HepG2 (cell line): ENCODE data around the gene SERPIND1. TPM values are rescaled to one million over a fixed set of nuclear protein-coding genes. Genes with fewer than 3 reads are reported as not detected.
A peak's percentile ranks its signal among the peaks of the same experiment; 100 is the strongest.

Experiments used
- ASH2L ChIP-seq: fragments of 300-600, 200-600 bp; sonication (generic); IDR thresholded peaks from 2 replicates; pipeline ENCODE4 v1.7.0; 2017; ENCODE audit warnings: low read depth, mild to moderate bottlenecking, moderate library complexity, mixed read lengths, low read length; ENCODE audit not compliant: insufficient read length
- HNRNPH1 ChIP-seq: fragments of 200-400 bp; formaldehyde crosslinking; optimal IDR thresholded peaks from 2 replicates; pipeline ENCODE3; 2017; ENCODE audit warnings: mild to moderate bottlenecking, low read depth, low read length
- HOMEZ ChIP-seq: IDR thresholded peaks from 2 replicates; pipeline ENCODE4 v1.6.1; 2016; ENCODE audit warnings: low read depth
- JDP2 ChIP-seq: sonication (generic); formaldehyde crosslinking; IDR thresholded peaks from 2 replicates; pipeline ENCODE4 v1.8.1; 2022; ENCODE audit warnings: missing genetic modification reagents, borderline replicate concordance
- KDM4B ChIP-seq: sonication (generic); formaldehyde crosslinking; IDR thresholded peaks from 2 replicates; pipeline ENCODE4 v1.4.0; 2020; ENCODE audit warnings: missing genetic modification reagents
- NR3C1 ChIP-seq: sonication (generic); formaldehyde crosslinking; IDR thresholded peaks from 2 replicates; pipeline ENCODE4 v1.4.0; 2020; ENCODE audit warnings: missing genetic modification reagents
- PAX8 ChIP-seq: sonication (generic); formaldehyde crosslinking; IDR thresholded peaks from 2 replicates; pipeline ENCODE4 v1.8.0; 2022; ENCODE audit warnings: mild to moderate bottlenecking, missing genetic modification reagents, borderline replicate concordance
- SP2 ChIP-seq: sonication (generic); formaldehyde crosslinking; IDR thresholded peaks from 2 replicates; pipeline ENCODE4 v1.5.1; 2020; ENCODE audit warnings: mild to moderate bottlenecking, missing genetic modification reagents
- SRSF1 ChIP-seq: fragments of 200-400 bp; formaldehyde crosslinking; optimal IDR thresholded peaks from 2 replicates; pipeline ENCODE3; 2017; ENCODE audit warnings: mild to moderate bottlenecking, low read depth, low read length, moderate library complexity
- THRA ChIP-seq: sonication (generic); formaldehyde crosslinking; IDR thresholded peaks from 2 replicates; pipeline ENCODE4 v1.4.0; 2020; ENCODE audit warnings: missing genetic modification reagents, borderline replicate concordance
- TRAFD1 ChIP-seq: sonication (generic); formaldehyde crosslinking; IDR thresholded peaks from 2 replicates; pipeline ENCODE4 v1.5.1; 2020; ENCODE audit warnings: missing genetic modification reagents, mild to moderate bottlenecking, borderline replicate concordance
- ZNF224 ChIP-seq: sonication (generic); formaldehyde crosslinking; IDR thresholded peaks from 2 replicates; pipeline ENCODE4 v1.5.0; 2020; ENCODE audit warnings: mild to moderate bottlenecking, missing genetic modification reagents
- ZNF570 ChIP-seq: sonication (generic); formaldehyde crosslinking; IDR thresholded peaks from 2 replicates; pipeline ENCODE4 v1.4.0; 2020; ENCODE audit warnings: mild to moderate bottlenecking, missing genetic modification reagents, borderline replicate concordance
- polyA plus RNA-seq, 8 experiments: library from polyadenylated mRNA; depleted of rRNA in 3 of 8; stranded (reverse) in 7 of 8; unstranded in 1 of 8; fragments of >200 nt; fragmentation: Illumina TruSeq in 4 of 8; extraction: Trizol in 4 of 8; gene quantifications; 2 replicates each; pipeline versions ENCODE4 v1.2.1 to v1.2.3, GENCODE V29; 2011 to 2016; ENCODE audit warnings: low read depth in 4 of 8, missing spikeins in 1 of 8, mixed read lengths in 1 of 8; ENCODE audit not compliant: insufficient read depth in 1 of 8
- total RNA-seq, 5 experiments: library from RNA; depleted of rRNA; stranded (reverse); fragments of >200 nt; fragmentation: Illumina TruSeq; extraction: Trizol; gene quantifications; 2 replicates each; pipeline ENCODE4 v1.2.3, GENCODE V29; 2016; ENCODE audit warnings: low read depth in 1 of 5
- TF ChIP-seq, protein P1 (sequence below): sonication (generic); formaldehyde crosslinking; IDR thresholded peaks from 2 replicates; pipeline ENCODE4 v1.4.0; 2020; ENCODE audit warnings: missing genetic modification reagents
- TF ChIP-seq, protein P2 (sequence below): sonication (generic); formaldehyde crosslinking; conservative IDR thresholded peaks from 2 replicates; pipeline ENCODE4 v1.4.0; 2020; ENCODE audit warnings: mild to moderate bottlenecking, missing genetic modification reagents, moderate library complexity
- TF ChIP-seq, protein P3 (sequence below): sonication (generic); formaldehyde crosslinking; IDR thresholded peaks from 2 replicates; pipeline ENCODE4 v1.4.0; 2020; ENCODE audit warnings: mild to moderate bottlenecking, missing genetic modification reagents

The SERPIND1 gene
- total and polyA plus RNA-seq, 2 of the 13 experiments (the other 11 are each of a cell fraction or from before 2014, with no cell fraction given), result 111 to 350 TPM

DNA sequence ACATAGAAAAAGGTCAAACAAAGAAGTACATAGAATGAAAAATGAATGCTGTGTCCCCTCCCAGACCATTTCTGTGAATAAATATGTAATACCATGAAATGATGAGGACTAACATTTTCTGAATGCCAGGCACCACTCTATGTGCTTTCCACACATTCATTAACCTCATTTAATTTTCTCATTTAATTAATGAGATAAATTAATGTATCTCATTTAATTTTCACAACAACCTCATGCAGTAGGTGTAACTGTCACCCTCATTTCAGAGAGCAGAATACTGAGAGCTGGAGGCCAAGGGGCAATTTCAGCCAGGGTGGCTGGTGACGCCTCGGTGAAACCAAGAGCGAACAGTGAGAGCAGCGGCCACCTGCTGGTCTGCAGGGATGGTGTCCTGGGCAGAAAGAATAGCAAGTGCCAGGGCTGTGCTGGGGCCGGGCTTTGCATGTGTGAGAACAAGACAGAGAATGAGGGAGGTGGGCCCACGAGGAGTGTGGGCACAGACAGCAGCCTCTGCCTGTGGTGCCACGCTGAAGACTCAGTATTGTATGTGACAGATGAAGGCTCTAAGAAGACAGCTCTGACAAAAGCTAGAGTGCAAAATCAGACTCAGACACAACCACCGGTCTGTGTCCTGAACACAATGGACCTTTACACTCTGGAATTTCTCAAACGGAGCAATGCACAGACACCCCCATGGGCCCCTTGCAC lies 1.8 kb upstream of the SERPIND1 start (continued):
- peak; percentile 47; the same call in 1 of the 2 replicates for TF ChIP-seq HOMEZ (CRISPR knock-in tag)
- TF ChIP-seq NR3C1 (CRISPR knock-in tag), result no peak
- no peak for TF ChIP-seq KDM4B (CRISPR knock-in tag)
- TF ChIP-seq ZNF224 (CRISPR knock-in tag), result no peak
- TF ChIP-seq, protein P1, sequence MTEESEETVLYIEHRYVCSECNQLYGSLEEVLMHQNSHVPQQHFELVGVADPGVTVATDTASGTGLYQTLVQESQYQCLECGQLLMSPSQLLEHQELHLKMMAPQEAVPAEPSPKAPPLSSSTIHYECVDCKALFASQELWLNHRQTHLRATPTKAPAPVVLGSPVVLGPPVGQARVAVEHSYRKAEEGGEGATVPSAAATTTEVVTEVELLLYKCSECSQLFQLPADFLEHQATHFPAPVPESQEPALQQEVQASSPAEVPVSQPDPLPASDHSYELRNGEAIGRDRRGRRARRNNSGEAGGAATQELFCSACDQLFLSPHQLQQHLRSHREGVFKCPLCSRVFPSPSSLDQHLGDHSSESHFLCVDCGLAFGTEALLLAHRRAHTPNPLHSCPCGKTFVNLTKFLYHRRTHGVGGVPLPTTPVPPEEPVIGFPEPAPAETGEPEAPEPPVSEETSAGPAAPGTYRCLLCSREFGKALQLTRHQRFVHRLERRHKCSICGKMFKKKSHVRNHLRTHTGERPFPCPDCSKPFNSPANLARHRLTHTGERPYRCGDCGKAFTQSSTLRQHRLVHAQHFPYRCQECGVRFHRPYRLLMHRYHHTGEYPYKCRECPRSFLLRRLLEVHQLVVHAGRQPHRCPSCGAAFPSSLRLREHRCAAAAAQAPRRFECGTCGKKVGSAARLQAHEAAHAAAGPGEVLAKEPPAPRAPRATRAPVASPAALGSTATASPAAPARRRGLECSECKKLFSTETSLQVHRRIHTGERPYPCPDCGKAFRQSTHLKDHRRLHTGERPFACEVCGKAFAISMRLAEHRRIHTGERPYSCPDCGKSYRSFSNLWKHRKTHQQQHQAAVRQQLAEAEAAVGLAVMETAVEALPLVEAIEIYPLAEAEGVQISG, result no peak
- no peak for TF ChIP-seq SRSF1
- TF ChIP-seq SP2 (CRISPR knock-in tag), result no peak
- no peak; the same call in 1 of the 2 replicates for TF ChIP-seq TRAFD1 (CRISPR knock-in tag)
- TF ChIP-seq PAX8, result no peak
- no peak for TF ChIP-seq ZNF570 (CRISPR knock-in tag)
- TF ChIP-seq JDP2 (CRISPR knock-in tag), result no peak
- TF ChIP-seq, protein P2, sequence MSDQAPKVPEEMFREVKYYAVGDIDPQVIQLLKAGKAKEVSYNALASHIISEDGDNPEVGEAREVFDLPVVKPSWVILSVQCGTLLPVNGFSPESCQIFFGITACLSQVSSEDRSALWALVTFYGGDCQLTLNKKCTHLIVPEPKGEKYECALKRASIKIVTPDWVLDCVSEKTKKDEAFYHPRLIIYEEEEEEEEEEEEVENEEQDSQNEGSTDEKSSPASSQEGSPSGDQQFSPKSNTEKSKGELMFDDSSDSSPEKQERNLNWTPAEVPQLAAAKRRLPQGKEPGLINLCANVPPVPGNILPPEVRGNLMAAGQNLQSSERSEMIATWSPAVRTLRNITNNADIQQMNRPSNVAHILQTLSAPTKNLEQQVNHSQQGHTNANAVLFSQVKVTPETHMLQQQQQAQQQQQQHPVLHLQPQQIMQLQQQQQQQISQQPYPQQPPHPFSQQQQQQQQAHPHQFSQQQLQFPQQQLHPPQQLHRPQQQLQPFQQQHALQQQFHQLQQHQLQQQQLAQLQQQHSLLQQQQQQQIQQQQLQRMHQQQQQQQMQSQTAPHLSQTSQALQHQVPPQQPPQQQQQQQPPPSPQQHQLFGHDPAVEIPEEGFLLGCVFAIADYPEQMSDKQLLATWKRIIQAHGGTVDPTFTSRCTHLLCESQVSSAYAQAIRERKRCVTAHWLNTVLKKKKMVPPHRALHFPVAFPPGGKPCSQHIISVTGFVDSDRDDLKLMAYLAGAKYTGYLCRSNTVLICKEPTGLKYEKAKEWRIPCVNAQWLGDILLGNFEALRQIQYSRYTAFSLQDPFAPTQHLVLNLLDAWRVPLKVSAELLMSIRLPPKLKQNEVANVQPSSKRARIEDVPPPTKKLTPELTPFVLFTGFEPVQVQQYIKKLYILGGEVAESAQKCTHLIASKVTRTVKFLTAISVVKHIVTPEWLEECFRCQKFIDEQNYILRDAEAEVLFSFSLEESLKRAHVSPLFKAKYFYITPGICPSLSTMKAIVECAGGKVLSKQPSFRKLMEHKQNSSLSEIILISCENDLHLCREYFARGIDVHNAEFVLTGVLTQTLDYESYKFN (CRISPR knock-in tag), result peak; percentile 48
- TF ChIP-seq, protein P3, sequence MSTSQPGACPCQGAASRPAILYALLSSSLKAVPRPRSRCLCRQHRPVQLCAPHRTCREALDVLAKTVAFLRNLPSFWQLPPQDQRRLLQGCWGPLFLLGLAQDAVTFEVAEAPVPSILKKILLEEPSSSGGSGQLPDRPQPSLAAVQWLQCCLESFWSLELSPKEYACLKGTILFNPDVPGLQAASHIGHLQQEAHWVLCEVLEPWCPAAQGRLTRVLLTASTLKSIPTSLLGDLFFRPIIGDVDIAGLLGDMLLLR (CRISPR knock-in tag), result no peak
- no peak for TF ChIP-seq HNRNPH1
- TF ChIP-seq ASH2L, result peak; percentile 56
- TF ChIP-seq THRA (CRISPR knock-in tag), result no peak
